Femur (tissue), 1 donor: Measurements from ENCODE around the gene CD2BP2.

Experiments used
- DNase-seq: peaks from one replicate; pipeline ENCODE4 v3.0.0-alpha.2; 2017

CD2BP2 gene

DNA sequence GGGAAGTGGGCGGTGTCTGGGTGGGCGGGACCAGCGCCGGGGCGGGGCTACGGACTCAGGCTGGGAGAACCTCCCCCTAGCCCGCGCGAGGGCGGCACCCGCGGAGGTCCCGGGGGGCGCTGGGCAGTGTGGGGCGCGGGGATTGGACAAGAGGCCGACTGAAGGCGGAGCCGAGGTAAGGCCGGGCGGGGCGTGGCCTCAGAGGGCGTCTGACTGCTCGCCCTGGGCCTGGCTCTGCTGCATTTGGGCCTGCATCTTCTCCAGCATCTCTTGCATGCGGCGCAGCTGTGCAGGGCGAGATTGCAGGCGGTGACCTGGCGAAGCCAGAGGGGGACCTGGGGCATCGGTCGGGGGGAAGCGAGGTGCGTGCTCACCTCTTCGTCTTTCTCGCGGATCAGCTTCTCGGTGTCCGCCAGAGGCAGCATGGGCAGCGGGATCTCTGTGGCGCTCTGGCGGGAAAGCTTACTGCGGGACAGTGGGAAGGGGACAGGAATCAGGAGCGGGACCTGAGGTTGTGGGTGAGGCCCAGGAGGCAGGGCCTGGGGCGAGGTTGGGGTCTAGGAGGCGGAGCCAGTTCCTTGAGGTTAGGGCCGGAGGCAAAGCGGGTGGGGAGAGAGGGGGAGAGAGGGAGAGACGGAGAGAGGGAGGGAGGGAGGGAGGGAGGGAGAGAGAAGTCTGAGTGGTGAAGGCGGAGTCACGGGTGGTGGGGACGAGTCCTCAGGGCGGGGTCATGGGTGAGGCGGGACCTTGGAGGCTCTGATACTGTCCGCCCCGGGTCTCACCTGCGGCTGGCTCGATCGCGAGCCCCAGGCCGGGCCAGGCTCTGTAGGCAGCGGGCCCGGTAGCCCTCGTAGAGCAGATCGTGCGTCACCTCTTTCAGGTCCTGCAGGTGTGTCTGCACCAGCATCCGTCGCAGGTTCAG, 23.4 kb upstream of the CD2BP2 start:
- DNase-seq: peak; percentile 100

DNA sequence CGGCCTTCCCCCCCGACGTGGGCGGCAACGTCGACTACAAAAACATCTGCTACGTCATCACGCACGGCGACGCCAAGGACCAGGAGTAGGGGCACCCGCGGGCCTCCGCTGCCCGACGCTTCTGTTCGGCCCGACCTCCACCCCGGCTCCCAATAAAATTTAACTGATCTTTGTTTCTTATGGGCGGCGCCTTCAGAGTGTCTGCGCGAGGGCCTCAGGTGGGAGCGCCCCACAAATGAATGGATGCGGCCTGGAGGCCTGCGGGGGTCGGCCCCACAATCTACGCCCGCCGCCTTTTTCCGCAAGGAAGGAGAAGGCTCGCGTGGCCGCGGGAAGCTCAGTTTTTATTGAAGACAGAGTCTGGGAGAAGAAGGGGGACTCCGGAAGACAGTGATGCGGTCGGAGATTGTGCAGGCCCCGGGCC, 22.7 kb upstream of the CD2BP2 start:
- DNase-seq: peak; percentile 95

DNA sequence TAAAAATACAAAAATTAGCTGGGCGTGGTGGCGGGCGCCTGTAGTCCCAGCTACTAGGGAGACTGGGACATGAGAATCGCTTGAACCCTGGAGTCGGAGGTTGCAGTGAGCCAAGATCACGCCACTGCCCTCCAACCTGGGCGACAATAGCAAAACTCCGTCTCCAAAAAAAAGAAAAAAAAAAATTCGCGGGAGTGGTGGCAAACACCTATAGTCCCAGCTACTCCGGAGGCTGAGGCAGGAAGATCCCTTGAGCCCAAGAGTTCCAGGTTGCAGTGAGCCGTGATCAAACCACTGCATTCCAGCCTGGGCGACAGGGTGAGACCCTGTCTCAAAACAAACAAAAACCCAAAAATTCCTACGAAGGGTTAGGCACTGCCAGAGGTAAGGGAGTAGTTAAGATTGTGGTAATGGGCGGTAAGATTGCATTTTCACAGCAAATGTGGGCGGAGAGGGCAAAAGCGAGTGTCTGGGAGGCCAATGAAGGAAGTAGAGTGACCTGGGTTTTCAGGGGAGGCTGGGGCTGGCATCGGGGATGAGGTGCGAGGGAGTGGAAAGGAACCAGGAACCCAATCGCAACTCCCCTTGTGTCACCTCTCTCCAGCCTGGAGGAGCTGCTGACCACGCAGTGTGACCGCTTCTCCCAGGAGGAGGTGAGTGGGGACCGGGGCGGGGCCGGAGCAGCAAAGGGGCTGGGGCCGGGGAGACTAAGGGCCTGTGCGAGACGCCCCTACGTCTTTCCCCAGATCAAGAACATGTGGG, 22.1 kb upstream of the CD2BP2 start:
- DNase-seq: no peak

DNA sequence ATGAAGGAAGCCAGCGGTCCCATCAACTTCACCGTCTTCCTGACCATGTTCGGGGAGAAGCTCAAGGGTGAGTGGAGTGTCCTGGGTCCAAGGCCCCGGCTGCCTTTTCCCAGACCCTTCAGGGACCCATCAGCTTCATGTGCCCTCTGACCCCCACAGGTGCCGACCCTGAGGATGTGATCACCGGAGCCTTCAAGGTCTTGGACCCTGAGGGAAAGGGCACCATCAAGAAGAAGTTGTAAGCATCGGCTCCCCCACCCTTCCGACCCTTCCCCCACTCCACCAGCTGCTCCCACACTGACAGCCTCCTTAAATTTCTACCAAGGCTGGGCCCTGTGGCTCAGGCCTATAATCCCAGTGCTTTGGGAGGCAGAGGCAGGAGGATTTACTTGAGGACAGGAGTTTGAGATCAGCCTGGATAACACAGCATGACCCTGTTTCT, 21.4 kb upstream of the CD2BP2 start:
- peak; percentile 26 for DNase-seq

DNA sequence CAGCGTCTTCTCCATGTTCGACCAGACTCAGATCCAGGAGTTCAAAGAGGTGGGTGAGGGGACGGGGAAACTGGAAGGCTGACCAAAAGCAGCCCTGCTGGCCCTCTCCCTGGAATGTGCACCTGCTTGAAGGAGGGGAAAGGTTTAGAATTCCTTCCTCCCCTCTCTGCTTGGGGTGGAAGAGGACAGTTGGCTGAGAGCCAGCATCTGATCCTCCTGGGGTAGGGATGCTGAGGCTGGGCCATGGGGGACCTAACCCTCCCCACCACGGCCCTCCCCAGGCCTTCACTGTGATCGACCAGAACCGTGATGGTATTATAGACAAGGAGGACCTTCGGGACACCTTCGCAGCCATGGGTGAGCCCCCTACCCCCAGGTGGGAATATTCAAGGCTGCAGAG, 20.8 kb upstream of the CD2BP2 start:
- peak; percentile 48 for DNase-seq

DNA sequence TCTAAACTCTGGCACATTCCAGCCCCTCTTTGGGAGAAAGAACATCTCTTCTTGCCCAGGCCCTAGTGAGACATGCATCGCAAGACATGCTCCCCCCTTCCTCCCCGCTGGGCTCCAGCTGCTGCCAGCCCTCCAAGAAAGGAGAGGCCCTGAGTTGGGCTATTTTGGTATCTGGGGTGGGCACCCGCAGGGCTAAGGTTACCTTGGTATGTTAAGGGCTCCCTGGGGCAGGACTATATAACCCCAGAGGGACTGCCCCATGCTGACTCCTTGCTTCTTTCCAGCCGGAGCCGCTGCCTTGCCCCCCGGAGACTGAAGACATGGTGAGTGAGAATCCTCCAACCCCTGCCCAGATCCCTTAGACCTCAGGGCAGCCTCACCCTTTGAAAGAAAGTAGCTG, 19.4 kb upstream of the CD2BP2 start, which contains the start of gene MYL11:
TSS of gene MYL11 (plus strand) at position 265 of the 400 bp plus-strand sequence. CDS start at position 321, 56 bp downstream.
- peak; percentile 65 for DNase-seq

DNA sequence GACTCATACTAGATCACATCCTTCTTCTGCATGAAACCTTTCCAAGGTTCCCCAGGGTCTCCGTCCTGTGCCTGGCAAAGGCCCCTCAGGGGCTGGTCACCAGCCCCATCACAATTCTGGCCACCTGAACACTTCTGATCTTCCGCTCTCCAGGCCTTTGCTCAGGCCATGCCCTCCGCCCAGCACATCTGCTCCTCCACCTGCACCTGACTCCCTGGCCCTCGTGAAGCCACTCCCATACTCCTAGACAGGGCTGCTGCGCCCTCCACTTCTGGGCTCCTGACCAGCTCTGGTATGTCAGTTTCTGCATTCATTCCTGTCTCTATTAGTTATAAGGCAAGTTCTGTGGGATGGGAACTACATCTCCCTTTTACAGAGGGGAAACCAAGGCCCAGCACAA, 17.6 kb upstream of the CD2BP2 start:
- DNase-seq: peak; percentile 27

DNA sequence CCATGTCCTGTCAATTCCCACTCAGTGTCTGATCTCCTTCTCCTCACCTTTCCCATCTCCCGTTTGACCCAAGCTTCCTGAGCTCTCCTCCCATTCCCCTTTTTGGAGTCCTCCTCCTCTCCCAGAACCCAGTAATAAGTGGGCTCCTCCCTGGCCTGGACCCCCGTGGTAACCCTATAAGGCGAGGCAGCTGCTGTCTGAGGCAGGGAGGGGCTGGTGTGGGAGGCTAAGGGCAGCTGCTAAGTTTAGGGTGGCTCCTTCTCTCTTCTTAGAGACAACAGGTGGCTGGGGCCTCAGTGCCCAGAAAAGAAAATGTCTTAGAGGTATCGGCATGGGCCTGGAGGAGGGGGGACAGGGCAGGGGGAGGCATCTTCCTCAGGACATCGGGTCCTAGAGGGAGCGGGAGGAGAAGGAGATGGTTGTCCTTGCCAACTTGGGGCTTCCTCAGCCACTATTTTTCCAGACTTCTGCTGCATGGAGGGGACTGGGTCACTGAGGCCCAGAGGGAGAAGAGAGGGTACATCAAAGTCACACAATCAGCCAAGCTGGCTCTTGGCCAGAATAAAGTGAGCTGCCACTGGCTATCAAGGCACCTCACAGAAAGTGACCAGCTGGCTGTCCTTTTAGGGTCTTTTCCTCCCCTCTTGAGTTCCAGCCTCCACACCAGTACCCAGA, 17.1 kb upstream of the CD2BP2 start:
- DNase-seq: peak; percentile 80

DNA sequence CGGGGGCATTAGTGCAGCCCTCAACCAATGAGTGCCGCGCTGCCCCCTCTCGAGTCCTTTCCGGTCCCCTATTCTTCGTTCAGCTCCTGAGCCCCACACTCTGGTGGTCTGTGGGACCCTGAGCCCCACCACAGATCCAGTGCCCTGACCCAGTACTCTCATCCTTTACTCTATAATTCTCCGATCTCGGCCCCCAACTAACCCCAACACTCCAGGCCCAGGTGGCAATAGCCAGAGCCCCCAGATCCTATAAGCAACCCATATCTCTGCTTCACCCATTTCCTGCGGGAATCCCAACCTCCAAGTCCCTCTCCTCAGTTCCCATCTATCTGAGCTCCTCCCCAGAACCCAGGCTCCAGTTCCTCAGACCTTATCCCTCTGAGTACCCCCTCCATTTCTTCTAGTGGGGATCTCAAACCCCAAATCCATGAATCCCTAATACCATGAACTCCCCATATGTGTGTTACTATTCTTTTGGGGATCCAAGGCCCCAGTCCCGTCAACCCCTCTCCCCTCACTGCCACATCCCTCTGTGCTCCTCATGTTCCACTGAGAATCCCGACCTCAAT, 16.2 kb upstream of the CD2BP2 start:
- DNase-seq: no peak

DNA sequence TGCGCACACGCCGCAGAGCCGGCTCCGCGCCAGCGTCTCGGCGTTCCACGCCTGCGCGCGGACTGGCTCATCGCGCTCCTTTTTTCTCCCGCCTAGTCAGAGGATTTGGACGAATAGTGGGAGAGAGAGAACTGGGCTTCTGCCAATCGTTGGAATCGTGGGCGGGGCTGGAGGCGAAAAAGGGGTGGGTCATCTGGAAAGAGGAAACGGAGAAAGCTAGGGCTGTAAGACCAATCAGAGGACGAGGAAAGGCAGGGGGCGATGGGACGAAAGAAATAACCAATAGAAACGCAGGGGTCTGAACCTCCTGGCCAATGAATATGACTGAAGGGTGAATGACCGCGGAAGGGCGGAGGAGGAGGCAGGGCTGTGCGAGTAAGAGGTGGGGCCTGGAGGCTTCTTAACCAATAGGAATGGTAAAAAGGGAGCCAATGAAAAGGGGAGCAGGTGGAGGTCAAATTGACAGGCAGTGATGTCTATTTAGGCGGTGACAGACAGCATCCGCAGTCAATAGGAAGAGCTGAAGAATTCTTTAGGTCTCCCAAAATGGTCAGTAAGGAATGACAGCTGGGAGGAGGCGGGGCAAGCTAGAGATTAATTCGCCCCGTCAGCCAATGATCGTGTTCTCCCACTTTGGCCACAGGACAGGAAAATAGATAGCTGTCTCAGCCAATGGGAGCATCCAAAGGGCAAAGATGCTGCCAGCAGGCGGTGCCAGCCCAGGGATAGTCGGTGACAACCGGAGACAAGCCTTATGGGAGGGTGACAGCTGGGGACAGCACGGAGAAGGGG, 15.5 kb upstream of the CD2BP2 start, which contains the start of gene TBC1D10B:
TSS of gene TBC1D10B (minus strand) at position 39 of the 792 bp plus-strand sequence. CDS start 311 bp downstream, outside the sequence.
- peak; percentile 100 for DNase-seq

DNA sequence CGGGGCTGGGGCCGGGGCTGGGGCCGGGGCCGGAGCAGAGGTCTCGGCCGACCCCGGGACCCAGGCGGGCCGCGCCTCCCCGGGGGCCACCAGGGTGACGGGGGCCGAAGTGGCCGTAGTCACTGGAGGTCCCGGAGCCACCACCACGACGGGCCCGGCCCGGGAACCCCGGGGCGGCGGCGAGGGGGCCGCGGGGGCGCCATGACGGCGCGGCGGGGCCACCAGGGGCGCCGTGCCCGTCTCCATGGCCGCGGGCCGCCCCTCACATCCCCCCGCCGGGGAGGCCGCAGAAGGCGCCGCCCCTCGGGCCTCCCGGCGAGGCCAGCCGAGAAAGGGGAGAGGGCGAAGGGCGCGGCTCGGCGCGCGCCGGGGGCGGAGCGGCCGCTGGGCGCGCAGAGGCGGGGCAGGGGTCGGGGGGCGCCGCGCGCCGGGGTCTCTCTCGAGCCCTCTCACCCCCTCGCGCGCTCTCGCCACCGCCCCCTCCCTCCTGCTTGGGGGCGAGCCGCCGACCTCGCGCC, 14.9 kb upstream of the CD2BP2 start:
- DNase-seq: no peak

DNA sequence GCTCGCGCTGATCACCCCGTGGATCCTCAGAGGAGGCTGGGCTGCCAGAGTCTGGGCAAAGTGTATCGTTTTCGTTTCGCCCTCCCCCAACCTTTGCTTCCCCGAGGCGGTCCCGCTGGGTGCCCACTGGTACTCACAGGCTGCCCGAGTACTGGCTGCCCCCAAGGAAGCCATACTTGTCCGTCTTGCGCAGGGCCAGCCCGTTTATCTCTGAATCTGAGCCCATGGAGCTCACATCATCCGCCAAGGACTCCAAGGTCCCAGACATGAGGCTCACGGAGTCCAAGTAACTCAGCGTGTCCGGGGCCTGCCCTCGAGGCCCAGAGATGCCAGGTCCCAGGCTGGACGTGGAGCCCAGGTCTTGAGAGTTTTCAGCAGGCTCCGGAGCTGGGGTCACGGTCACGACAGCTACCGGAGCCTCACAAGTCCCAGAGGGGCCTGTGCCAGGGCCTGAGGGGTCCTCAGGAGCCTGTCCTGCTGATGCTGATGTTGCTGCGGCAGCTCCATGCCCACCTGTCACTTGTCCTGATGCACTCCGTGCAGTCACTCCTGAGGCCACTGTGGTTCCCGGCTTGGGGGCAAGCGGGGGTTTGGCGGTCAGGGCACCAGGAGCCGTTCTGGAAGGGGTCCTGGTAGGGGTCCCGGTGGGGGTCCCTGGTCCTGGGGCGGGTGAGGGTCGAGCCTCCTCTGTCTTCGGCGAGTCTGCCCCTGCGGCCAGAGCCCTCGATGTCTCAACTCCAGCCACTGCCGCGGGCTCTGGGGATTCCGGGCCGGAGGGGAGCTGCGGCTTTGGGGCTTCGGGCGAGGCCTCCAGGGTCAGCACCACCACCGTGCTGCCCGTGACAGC, 14.2 kb upstream of the CD2BP2 start:
- peak; percentile 45 for DNase-seq

DNA sequence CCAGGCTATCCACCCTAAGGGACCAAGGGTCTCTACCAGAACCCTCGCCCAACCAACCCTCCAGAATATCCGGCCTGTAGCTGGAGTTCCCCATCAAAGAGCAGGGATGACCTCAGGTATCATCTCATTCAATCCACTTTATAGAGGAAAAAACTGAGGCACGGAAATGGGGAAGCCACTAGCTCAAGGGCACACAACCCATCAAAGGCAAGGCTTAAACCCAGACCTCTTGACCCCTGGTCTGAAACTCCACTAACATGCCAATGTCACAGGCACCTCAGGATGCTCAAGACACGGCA, 13.6 kb upstream of the CD2BP2 start:
- no peak for DNase-seq

DNA sequence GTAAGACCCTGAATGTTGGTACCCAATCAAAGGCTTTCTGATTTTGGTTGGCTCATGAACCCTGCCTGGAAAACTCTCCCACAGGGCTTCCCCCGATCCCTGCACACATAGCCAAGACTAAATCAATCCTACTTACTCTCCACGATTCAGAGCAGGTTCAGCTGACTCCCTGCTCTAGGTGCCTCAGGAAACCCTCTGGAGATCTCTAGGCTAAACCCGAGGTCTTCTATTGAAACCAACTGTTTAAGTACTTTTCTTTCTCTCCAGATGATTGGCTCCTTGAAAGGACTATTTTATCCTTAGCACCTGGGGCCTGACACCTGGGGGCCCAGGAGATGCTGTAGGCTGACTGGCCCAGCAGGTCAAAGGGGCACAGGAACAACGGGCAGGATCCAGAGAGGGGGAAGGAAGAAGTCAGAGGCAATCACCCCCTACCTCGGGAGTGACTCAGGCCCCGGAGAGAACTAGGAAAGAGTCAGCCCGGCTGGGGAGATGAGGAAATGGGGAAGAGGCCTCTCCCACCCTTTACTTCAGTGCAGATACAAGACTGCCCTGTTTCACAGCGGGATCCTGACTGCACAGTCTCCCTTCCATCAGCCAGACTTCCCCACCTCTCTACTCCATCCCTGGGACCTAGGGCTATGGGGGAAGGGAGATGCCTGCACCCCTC, 13.1 kb upstream of the CD2BP2 start:
- DNase-seq: peak; percentile 33

DNA sequence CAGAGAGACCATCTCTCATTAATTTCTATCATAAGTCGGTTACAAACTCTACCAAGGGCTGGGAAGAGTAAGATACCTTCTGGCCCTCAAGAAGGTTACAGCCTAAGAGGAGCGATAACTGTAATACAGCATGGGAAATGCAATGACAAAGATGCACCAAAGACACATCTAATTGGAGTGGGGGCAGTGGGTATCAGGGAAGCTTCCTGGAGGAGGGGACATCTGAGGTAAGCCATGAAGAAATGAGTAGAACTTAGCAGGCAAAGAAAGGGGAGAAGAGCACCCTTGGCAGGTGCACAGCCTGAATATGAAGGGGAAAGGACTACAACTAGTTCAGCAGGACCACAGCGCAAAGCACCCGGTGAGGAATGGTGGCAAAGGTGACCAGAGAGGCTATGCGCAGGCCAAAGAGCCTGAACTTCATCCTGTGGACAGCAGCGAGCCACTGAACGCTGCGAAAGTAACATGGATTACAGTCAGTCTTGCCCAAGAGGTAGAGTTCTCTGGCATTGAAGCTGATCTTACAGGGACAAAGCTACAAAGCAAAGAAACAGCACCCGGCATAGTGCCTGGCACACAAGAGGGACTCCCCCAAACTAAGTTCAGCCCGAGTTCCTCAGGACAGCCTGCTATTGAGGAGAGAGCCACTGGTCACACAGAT, 12.4 kb upstream of the CD2BP2 start:
- no peak for DNase-seq

DNA sequence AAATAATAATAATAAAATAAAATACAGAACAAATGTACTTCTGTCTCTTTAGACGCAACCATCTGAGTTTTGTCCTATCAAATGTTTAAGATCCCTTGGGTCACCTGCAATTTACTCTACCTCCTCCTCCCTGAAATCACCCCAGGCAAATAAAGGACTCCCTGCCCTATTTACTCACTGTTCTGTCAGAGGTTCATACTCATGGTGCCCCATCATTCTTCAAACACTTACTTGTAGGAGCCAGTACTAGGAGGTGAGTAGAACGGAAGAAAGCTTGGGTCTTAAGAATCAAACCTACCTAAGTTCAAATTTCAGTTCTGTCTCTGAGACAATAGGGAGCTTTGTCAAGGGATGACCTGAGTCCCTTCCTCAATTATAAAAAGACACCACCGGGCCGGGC, 11.4 kb upstream of the CD2BP2 start:
- no peak for DNase-seq

DNA sequence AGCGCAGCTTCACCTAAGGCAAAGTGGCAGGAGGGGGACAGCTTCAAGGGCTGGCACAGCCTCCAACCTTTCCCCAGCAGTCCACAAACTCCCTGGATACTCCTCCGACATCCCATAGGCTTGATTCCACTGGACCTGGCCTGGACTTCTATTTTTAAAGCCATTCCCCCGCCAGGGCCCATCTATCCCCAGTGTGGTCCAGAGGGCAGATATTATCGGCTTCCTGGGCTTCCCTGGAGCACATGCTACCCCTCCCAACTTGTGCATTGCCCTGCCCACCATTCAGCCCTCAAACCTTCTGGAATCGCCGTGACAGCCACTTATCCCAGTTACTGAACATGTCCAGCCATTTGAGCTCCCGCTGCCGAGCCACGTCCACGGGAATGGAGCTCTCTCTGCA, 10.1 kb upstream of the CD2BP2 start:
- no peak for DNase-seq

DNA sequence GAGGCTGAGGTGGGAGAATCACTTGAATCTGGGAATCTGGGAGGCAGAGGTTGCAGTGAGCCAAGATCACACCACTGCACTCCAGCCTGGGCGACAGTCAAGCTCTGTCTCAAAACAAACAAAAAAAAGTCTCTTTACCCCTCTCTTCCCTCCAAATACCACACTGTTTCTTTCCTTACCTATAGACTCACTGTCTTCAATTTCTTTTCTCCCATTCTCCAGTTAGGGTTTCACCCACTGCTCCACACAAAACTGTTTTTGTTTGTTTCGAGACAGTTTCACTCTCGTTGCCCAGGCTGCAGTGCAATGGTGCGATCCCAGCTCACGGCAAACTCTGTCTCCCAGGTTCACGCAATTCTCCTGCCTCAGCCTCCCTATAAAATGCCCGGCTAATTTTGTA, 6.1 kb upstream of the CD2BP2 start:
- no peak for DNase-seq

DNA sequence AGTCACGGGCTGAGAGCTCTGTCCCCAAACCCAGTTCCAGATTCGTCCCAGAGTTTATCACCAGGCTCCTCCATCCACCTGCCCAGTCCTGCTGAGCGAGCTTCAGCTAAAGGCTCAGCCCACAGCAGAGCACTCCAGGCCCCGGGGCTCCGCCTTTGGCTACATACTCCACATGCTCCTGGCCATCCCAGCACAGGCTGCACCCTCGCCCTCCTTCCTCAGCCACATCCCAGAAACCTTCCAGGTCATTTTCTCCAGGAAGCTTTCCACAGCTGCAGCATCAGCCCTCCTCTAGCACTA, 4.7 kb upstream of the CD2BP2 start:
- DNase-seq: no peak
